Measurements from ENCODE around the gene LSR. TPM values are rescaled to one million over a fixed set of nuclear protein-coding genes. Genes with fewer than 3 reads are reported as not detected.

The LSR gene
- total RNA-seq, 1 donor from 2014 or later: 74.1 TPM

DNA sequence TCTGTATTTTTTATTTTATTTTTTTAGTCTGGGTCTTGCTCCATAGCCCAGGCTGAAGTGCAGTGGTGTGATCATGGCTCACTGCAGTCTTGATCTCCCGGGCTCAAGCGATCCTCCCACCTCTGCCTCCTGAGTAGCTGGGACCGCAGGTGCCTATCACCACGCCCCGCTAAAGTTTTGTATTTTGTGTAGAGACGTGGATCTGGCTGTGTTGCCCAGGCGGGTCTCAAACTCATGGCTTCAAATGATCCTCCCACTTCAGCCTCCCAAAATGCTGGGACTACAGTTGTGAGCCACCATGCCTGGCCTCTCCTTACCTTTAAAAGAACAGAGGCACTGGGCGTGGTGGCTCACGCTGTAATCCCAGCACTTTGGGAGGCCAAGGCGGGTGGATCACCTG is 38.9 kb downstream of the LSR start:
- DNase-seq (no peak), ATAC-seq (no peak)
- no peak overlapping the region for H3K4me3 ChIP-seq
- H3K9me3 ChIP-seq: no peaks in the 10 kb centered on the region
- no peaks in the 10 kb centered on the region for H3K36me3 ChIP-seq
- H3K27me3 ChIP-seq (ENCODE audit: low read depth): peaks cover 9% of the 10 kb centered on the region
- H3K4me1 ChIP-seq: no peaks in the 10 kb centered on the region
- no peak for TF ChIP-seq CTCF (IDR thresholded peaks at IDR 0.05)
- intact Hi-C loops (cut with DNase I): no loop called here
- H3K27ac ChIP-seq: no peak overlapping the region

DNA sequence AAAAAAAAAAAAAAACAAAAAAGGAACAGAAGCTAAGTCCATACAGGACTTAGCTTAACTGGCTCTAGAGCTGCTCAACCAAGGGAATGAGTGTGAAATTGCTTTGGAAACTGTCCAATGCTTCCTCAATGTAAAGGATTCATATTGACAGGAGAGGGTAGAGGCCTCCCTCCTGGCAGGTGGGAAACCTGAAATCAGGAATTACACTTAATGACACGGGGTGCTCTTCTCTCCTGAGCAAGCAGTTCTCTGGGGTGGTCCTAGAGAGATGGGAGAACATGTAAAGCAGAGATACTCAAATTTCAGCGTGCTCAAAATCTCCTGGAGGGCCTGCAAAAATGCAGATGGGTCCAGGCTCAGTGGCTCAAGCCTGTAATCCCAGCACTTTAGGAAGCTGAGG is 39.5 kb downstream of the LSR start:
- no peak for TF ChIP-seq CTCF (IDR thresholded peaks at IDR 0.05)
- Histone ChIP-seq H3K36me3 (no peaks in the 10 kb centered on the region), H3K4me1 (no peaks in the 10 kb centered on the region), H3K27me3 (ENCODE audit: low read depth) (peaks cover 10% of the 10 kb centered on the region), H3K9me3 (no peaks in the 10 kb centered on the region), H3K27ac (no peak overlapping the region), H3K4me3 (no peak overlapping the region)
- intact Hi-C loops (cut with DNase I): no loop called here
- ATAC-seq (no peak), DNase-seq (no peak)

DNA sequence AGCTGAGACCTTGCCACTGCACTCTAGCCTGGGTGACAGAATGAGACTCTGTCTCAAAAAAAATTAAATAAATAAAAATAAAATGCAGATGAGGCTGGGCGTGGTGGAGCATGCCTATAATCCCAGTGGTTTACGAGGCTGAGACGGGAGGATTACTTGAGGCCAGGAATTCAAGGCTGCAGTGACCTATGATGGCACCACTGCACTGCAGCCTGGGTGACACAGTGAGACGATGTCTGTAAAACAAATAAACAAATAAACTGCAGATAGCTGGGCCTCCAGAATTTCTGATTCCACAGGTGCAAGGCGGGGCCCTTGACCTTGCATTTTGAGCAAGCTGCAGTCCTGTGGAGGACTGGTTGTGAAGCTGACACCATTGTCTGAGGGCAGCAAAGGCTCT is 40.1 kb downstream of the LSR start:
- Histone ChIP-seq H3K36me3 (no peaks in the 10 kb centered on the region), H3K4me1 (no peaks in the 10 kb centered on the region), H3K9me3 (no peaks in the 10 kb centered on the region), H3K27ac (no peak overlapping the region), H3K27me3 (ENCODE audit: low read depth) (peaks cover 13% of the 10 kb centered on the region), H3K4me3 (no peak overlapping the region)
- no peak for TF ChIP-seq CTCF (IDR thresholded peaks at IDR 0.05)
- no peak for DNase-seq
- intact Hi-C loops (cut with DNase I): no loop called here
- no peak for ATAC-seq

GRCh38 chr19:35290381-35291127 is 41.8 kb downstream of the LSR start:
- Histone ChIP-seq H3K36me3 (no peaks in the 10 kb centered on the region), H3K4me1 (no peaks in the 10 kb centered on the region), H3K27me3 (ENCODE audit: low read depth) (peaks cover 15% of the 10 kb centered on the region), H3K9me3 (no peaks in the 10 kb centered on the region), H3K27ac (no peak overlapping the region), H3K4me3 (no peak overlapping the region)
- no peak for ATAC-seq
- no peak for DNase-seq
- no peak for TF ChIP-seq CTCF (IDR thresholded peaks at IDR 0.05)
- intact Hi-C loops (cut with DNase I): no loop called here

DNA sequence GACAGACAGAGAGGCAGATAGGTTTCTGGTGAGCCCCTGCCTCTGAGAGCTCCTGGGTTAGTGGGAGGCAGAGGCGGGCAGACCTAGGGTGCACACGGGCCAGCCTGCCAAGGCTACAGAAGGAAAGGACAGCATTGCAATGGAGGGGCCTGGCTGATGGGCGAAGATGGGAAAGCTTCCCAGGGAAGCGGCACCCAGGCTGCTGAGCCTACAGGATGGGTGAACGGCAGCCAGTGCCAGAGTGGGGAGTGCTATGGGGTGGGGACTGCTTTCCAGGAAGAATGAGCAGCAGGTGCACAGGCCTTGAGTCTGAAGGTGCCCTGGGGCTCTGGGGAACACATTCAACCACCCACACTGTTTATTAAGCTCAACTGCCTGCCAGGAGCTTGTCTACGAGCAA is 42.5 kb downstream of the LSR start:
- no peak for ATAC-seq
- Histone ChIP-seq H3K9me3 (no peaks in the 10 kb centered on the region), H3K27me3 (ENCODE audit: low read depth) (peaks cover 15% of the 10 kb centered on the region), H3K4me3 (no peak overlapping the region), H3K36me3 (no peaks in the 10 kb centered on the region), H3K4me1 (no peaks in the 10 kb centered on the region), H3K27ac (no peak overlapping the region)
- intact Hi-C loops (cut with DNase I): no loop called here
- DNase-seq: no peak
- TF ChIP-seq CTCF (IDR thresholded peaks at IDR 0.05): no peak
